Measurements from ENCODE around the gene ZNRF1. TPM values are rescaled to one million over a fixed set of nuclear protein-coding genes. Genes with fewer than 3 reads are reported as not detected.

Gene ZNRF1
- total and polyA plus RNA-seq, 2 of the 8 experiments (the other 6 are each of a cell fraction or from before 2014, with no cell fraction given) = 33.5 to 52.9 TPM

DNA sequence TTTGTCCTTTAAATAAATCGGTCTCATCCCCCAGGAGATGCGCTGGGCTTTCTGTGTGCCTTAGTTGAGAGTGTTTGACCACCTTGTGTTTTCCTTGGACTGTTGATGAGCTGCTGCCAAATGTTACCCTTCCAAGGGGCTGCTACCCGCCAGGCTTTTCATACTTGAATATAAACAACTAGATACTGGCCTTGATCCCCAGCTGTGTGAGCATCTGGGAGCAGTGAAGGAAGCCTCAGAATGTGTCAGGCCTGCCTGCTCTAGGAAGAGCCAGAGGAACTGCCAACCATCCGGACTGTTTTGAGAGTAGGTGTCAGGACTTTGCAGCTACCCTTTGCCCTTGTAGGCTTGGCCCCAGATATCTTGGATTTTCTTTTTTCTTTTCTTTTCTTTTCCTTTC lies 60.0 kb downstream of the ZNRF1 start (continued):
- TF ChIP-seq, protein P1, sequence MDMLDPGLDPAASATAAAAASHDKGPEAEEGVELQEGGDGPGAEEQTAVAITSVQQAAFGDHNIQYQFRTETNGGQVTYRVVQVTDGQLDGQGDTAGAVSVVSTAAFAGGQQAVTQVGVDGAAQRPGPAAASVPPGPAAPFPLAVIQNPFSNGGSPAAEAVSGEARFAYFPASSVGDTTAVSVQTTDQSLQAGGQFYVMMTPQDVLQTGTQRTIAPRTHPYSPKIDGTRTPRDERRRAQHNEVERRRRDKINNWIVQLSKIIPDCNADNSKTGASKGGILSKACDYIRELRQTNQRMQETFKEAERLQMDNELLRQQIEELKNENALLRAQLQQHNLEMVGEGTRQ (IDR thresholded peaks at IDR 0.05; ENCODE audit: low read length) = no peak
- TF ChIP-seq SIN3A (conservative IDR thresholded peaks at IDR 0.05 in 1 of 2, IDR thresholded peaks at IDR 0.05 in 1 of 2; ENCODE audit: low read depth in 1 of 2, low read length in 2 of 2) (no peak), ZNF274 (IDR thresholded peaks at IDR 0.05; ENCODE audit: borderline replicate concordance, extremely low read depth, low read length) (no peak), TAF1 (IDR thresholded peaks at IDR 0.05; ENCODE audit: low read depth, low read length) (no peak), CBX5 (IDR thresholded peaks at IDR 0.05; ENCODE audit: low read depth, low read length) (no peak), NRF1 (IDR thresholded peaks at IDR 0.05; ENCODE audit: low read depth, low read length) (no peak), POU5F1 (IDR thresholded peaks at IDR 0.05; ENCODE audit: low read depth, low read length) (no peak)

All from H1 (cell line).